ENCODE measurements around the gene EFNA2. TPM values are rescaled to one million over a fixed set of nuclear protein-coding genes. Genes with fewer than 3 reads are reported as not detected.
"Not testable (repeated sequence)": the region's sequence is repeated elsewhere in the genome, so short reads cannot be mapped to it uniquely, and the experiment has no call there.

The EFNA2 gene
- total RNA-seq, 2 donors from 2014 or later, result not detected

DNA sequence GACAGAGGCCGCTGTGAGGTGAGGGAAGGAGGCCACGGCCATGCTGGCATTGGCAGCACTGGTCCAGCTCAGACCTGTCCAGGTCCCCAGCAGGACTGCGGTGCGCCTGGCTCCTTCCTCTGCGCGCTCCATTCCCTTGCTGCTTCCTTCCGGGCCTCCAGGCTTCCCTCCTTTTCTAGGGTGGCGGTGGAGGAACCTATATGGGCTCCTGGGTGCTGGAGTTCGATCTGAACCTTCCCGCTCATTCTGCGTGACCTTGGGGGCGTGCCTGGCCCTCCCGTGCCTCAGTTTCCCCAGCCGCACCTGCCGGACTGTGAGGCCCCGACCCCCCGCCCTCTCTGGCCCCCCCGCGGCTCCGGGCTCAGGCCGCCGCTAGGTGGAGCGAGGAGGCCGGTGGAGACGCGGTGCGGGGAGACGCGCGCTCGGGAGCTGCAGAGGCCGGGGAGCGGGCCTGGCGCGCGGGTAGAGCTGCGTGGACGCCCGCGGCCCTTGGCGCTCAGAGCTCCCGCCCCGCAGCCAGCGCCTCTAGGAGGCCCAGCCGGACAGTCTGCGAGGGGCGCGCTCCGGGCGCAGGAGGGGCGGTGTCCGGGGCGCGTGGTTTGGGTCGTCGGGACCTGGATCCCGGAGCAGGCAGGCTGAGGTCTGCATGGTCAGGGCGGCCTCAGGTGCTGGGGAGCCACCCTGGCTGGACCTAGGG, 29.9 kb downstream of the EFNA2 start:
- Mint-ChIP-seq H3K4me1 (ENCODE audit: low read depth) (no peaks in the 10 kb centered on the region), H3K9me3 (no peaks in the 10 kb centered on the region), H3K4me3 (no peak overlapping the region), H3K27me3 (ENCODE audit: low read depth) (peaks cover 17% of the 10 kb centered on the region), H3K27ac (no peak overlapping the region), H3K36me3 (ENCODE audit: insufficient read depth in 2 of 2) (no peaks in the 10 kb centered on the region)
- ATAC-seq (replicated peaks in 1 of 2) (peak; percentile 59 to 72), DNase-seq (peak; percentile 49)

DNA sequence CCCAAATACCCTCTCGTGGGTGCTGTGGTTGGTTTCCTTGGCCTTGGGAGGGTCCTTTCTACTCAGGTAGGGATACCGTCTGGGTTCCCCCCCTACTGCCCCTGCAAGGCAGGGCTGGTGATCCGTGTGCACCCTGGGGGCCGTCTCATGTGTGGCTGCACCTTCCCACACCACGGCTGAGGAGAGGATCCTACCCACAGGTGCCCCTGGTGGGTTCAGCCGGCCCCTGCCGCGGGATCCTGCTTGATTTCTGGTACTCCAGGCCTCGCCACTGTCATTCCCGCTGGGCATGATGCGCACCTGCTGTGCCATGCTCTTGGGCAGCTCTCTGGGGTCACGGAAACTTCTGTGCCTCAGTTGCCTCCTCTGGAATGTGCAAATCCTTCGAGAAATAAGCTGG, 30.8 kb downstream of the EFNA2 start:
- Mint-ChIP-seq H3K27me3 (ENCODE audit: low read depth) (peaks cover 17% of the 10 kb centered on the region), H3K36me3 (ENCODE audit: insufficient read depth in 2 of 2) (no peaks in the 10 kb centered on the region), H3K27ac (no peak overlapping the region), H3K9me3 (no peaks in the 10 kb centered on the region), H3K4me3 (no peak overlapping the region), H3K4me1 (ENCODE audit: low read depth) (no peaks in the 10 kb centered on the region)
- DNase-seq, result no peak
- ATAC-seq (replicated peaks in 1 of 2), result no peak

DNA sequence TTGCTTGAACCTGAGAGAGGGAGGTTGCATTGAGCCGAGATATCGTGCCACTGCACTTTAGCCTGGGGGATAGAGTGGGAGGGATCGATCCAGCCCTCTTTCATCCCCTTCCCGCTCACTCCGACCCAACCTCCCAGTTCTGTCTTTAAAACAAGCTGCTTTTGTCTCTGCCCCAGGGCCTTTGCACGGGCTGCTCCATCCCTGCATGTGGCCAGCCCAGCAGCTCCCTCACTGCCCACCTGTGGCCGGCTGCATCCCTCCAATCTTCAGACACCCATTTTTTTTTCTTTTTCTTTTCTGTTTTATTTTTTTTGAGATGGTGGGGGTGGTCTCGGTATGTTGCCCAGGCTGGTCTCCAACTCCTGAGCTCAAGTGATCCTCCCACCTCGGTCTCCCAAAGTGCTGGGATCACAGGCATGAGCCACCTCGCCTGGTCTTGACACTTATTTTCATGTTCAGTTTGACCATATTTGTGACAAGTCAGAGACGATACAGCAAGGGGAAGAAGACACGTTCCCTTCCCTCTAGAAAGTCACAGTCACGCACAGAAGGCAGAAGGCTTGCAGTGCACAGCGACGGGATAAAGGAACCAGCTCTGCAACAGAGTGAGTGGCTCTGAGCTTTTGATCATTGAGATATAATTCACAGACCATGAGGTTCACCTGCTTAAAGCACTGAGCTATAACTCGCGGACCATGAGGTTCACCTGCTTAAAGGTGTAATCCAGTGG, 31.8 kb downstream of the EFNA2 start:
- no peaks in the 10 kb centered on the region for H3K4me1 Mint-ChIP-seq (ENCODE audit: low read depth)
- H3K27ac Mint-ChIP-seq, result no peak overlapping the region
- no peak overlapping the region for H3K4me3 Mint-ChIP-seq
- ATAC-seq (replicated peaks in 1 of 2), result no peak
- no peaks in the 10 kb centered on the region for H3K36me3 Mint-ChIP-seq (ENCODE audit: insufficient read depth in 2 of 2)
- H3K9me3 Mint-ChIP-seq, result no peaks in the 10 kb centered on the region
- DNase-seq, result no peak
- H3K27me3 Mint-ChIP-seq (ENCODE audit: low read depth), result peaks cover 20% of the 10 kb centered on the region

DNA sequence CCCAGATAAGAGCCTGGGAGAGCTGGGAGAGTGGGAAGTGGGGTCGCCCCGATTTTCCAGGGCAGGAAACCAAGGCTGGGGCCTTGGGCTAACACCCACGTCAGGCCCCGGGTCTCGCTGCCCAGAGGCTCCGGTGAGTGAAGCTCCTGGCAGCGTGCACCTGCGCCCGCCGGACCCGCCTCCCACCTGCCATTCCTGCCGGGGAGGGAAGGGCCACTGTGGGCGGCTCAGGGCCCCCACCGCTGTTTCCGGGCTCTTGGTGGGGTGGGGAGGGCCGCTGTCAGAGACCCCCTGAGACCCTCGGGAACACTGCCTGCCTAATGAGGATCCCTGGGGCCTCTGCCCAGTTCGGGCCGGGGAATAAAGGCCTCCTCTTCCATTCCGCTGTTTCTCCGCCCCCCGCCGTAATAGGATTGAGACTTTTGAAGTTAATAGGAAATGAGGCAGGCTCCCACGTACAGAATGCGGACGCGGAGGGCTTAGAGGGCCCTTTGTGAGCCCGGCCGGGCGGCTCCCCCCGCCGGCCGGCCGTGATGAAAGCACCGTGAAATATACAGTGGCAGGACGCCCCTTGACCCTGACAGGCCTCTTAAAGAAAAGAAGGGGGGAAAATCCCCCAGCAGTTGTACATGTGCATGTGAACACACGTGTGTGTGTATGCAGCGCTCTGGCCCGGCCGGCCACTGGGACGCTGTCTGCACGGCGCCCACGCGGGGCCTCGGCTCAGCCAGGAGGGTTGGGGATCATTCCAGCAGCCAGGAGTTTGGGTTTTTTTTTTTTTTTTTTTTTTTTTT, 33.2 kb downstream of the EFNA2 start:
- DNase-seq (no peak), ATAC-seq (replicated peaks in 1 of 2) (no peak)
- no peak overlapping the region for H3K4me3 Mint-ChIP-seq
- H3K27ac Mint-ChIP-seq, result no peak overlapping the region
- H3K4me1 Mint-ChIP-seq (ENCODE audit: low read depth), result no peaks in the 10 kb centered on the region
- no peaks in the 10 kb centered on the region for H3K9me3 Mint-ChIP-seq
- H3K27me3 Mint-ChIP-seq (ENCODE audit: low read depth), result peaks cover 32% of the 10 kb centered on the region
- no peaks in the 10 kb centered on the region for H3K36me3 Mint-ChIP-seq (ENCODE audit: insufficient read depth in 2 of 2)

DNA sequence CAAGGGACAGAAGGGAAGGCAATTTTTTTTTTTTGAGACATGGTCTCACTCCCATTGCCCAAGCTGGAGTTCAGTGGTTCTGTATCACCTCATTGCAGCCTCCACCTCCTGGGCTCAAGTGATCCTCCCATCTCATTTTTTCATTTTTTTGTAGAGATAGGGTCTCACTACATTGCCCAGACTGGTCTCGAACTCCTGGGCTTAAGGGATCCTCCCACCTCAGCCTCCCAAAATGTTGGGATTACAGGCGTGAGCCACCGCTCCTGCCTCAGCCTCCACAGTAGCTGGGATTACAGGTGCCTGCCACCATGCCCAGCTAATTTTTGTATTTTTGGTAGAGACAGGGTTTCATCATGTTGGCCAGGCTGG, 34.6 kb downstream of the EFNA2 start:
- H3K27ac Mint-ChIP-seq; ATAC-seq (replicated peaks in 1 of 2); H3K36me3 Mint-ChIP-seq (ENCODE audit: insufficient read depth in 2 of 2); DNase-seq; H3K9me3 Mint-ChIP-seq; H3K4me1 Mint-ChIP-seq (ENCODE audit: low read depth); H3K4me3 Mint-ChIP-seq: not testable (repeated sequence)
- H3K27me3 Mint-ChIP-seq (ENCODE audit: low read depth), result peaks cover 35% of the 10 kb centered on the region

DNA sequence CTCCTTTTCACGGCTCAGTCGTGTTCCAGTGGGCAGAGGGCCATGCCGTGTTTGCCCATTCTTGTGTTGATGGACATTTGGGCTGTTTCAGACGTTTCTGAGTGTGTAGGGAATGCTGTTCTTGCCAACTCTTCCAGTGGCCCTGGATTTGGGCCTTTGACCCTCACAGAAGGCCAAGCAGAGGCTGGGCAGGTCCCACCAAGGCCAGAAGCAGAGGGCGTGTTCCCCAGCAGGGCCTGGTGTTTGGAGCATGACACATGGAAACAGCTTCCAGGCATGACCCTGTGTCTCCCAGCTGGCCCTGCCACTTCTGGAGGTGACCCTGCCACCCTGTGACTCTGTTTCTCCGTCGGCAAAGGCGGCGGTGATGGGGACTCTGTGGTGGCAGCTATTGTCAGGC, 35.9 kb downstream of the EFNA2 start:
- ATAC-seq (replicated peaks in 1 of 2) (no peak), DNase-seq (no peak)
- Mint-ChIP-seq H3K27ac (no peak overlapping the region), H3K27me3 (ENCODE audit: low read depth) (peaks cover 34% of the 10 kb centered on the region), H3K36me3 (ENCODE audit: insufficient read depth in 2 of 2) (peaks cover 0 to 2% of the 10 kb centered on the region in 2 donors), H3K4me1 (ENCODE audit: low read depth) (no peaks in the 10 kb centered on the region), H3K9me3 (no peaks in the 10 kb centered on the region), H3K4me3 (no peak overlapping the region)

DNA sequence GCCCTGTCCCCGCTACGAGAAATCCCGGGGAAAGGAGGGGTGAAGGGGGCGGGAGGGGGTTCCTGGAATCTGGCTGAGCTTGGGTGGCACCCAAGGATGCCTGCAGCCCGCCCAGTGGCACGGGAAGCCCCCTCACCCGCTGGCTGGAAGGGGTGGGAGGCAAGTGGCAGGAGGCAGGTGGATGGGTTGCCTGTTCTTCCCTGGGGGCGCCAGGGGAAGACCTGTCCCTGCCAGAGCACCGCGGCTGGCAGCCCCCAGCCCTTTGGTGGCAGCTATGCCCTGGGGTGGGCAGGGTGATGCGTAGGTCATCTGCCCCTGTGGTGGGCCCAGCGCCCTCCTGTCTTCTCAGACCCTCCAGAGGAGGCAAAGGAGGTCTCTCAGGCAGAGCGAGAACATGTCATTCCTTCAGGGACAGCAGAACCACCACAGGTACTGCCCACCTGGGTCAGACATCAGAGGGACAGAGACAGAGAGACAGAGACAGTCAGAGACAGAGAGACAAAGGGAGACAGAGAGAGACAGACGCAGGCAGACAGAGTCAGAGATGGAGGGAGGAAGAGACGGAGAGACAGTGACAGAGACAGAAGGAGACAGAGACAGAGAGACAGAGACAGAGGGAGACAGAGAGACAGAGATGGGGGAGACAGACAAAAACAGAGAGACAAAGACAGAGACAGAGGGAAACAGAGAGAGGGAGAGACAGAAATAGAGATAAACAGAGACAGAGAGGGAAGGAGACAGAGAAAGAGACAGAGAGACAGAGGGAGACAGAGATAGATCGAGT, 36.7 kb downstream of the EFNA2 start:
- Mint-ChIP-seq H3K27me3 (ENCODE audit: low read depth) (peaks cover 31% of the 10 kb centered on the region), H3K4me3 (no peak overlapping the region), H3K4me1 (ENCODE audit: low read depth) (no peaks in the 10 kb centered on the region), H3K36me3 (ENCODE audit: insufficient read depth in 2 of 2) (peaks cover 0 to 2% of the 10 kb centered on the region in 2 donors), H3K27ac (no peak overlapping the region), H3K9me3 (no peaks in the 10 kb centered on the region)
- DNase-seq (no peak), ATAC-seq (replicated peaks in 1 of 2) (no peak)

DNA sequence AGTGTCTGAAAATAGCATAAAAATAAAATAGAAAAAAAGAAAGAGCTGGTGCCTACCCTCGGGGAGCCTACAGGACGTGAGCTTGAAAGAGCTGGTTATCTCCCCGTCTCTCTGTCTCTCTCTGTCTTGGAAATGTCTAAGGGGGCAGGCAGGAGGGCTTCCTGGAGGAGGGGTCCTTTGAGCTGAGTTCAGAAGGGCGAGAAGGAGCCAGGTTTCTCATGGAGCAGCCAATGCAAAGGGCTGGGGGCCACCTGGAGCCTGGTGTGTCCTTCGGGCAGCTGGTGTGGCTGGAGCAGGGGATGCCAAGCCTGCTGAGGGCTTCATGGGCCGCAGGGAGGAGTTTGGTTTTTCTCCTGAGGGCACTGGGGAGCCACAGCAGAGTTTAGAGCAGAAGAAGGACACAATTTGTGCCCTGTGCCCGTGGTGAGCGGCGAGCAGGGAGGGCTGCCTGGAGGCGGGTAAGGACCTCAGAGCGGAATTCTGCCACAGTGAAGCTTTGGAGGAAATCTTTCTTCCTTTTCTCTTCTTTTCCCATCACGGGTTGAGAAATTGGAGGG, 38.7 kb downstream of the EFNA2 start:
- Mint-ChIP-seq H3K4me1 (ENCODE audit: low read depth) (no peaks in the 10 kb centered on the region), H3K9me3 (no peaks in the 10 kb centered on the region), H3K27me3 (ENCODE audit: low read depth) (peaks cover 22% of the 10 kb centered on the region), H3K4me3 (peak overlapping the region; percentile 46 to 52), H3K27ac (no peak overlapping the region), H3K36me3 (ENCODE audit: insufficient read depth in 2 of 2) (peaks cover 0 to 2% of the 10 kb centered on the region in 2 donors)
- DNase-seq, result no peak
- no peak for ATAC-seq (replicated peaks in 1 of 2)

DNA sequence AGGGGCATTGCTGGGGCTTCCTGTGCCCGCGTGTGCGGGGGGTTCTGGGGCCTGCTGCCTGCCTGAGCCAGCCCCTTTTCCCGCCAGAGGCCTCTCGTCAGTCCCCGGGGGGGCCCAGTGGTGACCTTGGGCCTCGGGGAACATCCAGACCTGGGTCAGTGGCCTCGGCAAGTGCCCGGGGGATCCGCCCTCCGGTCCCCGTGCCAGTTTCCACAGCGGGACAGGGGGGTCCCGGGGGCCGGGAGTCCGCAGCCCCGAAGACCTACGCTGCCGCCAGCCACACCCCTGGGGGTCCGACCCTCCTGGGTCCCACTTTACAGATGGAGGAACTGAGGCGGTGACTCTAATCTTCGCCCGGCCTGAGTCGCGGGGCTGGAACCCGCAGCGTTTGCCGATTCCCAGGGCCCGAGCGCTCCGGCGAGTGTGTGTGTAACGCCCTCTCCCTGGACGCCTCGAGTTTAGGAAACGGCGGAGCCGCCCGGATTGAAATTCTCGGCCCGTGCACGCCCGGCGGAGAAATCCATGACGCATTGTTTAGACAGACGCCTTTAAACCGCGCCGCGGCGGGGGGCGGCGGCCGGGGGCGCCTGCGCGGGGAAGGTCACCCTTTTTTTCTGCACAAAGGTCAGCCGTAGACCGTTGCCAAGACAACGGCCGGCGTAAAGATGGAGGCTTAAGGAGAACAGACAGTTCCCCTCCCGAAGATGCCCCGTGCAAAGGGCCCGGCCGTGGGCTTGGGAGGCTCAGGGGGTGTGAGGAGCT, 39.3 kb downstream of the EFNA2 start:
- Mint-ChIP-seq H3K27ac (no peak overlapping the region), H3K27me3 (ENCODE audit: low read depth) (peaks cover 22% of the 10 kb centered on the region), H3K4me3 (peak overlapping the region; percentile 69 to 78), H3K36me3 (ENCODE audit: insufficient read depth in 2 of 2) (peaks cover 0 to 2% of the 10 kb centered on the region in 2 donors), H3K9me3 (no peaks in the 10 kb centered on the region), H3K4me1 (ENCODE audit: low read depth) (no peaks in the 10 kb centered on the region)
- DNase-seq (peak; percentile 46 to 56), ATAC-seq (replicated peaks in 1 of 2) (peak; percentile 69 to 76)

DNA sequence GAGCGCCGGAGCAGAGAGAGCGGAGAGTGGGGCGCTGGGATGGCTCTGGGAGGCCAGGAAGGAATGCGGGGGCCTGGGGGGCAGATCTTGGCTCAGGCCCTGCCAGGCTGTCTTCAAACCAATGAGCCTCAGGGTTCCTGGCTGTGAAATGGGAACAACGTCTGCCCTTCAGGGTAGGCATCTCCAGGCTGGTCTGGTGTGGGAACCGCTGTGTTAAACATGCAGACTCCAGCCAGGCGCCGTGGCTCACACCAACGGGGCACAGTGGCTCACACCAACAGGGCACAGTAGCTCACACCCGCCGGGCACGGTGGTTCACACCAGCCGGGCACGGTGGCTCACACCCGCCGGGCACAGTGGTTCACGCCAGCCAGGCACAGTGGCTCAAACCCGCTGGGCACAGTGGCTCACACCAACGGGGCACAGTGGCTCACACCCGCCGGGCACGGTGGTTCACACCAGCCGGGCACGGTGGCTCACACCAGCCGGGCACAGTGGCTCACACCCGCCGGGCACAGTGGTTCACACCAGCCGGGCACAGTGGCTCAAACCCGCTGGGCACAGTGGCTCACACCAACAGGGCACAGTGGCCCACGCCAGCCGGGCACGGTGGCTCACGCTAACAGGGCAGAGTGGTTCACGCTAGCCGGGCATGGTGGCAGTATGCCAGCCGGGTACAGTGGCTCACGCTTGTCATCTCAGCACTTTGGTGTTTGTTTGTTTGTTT, 40.1 kb downstream of the EFNA2 start:
- no peak overlapping the region for H3K27ac Mint-ChIP-seq
- H3K36me3 Mint-ChIP-seq (ENCODE audit: insufficient read depth in 2 of 2), result peaks cover 0 to 2% of the 10 kb centered on the region in 2 donors
- no peak for ATAC-seq (replicated peaks in 1 of 2)
- peaks cover 27% of the 10 kb centered on the region for H3K27me3 Mint-ChIP-seq (ENCODE audit: low read depth)
- H3K4me1 Mint-ChIP-seq (ENCODE audit: low read depth), result no peaks in the 10 kb centered on the region
- H3K4me3 Mint-ChIP-seq, result peak overlapping the region; percentile 69 to 78
- no peaks in the 10 kb centered on the region for H3K9me3 Mint-ChIP-seq
- DNase-seq, result no peak

DNA sequence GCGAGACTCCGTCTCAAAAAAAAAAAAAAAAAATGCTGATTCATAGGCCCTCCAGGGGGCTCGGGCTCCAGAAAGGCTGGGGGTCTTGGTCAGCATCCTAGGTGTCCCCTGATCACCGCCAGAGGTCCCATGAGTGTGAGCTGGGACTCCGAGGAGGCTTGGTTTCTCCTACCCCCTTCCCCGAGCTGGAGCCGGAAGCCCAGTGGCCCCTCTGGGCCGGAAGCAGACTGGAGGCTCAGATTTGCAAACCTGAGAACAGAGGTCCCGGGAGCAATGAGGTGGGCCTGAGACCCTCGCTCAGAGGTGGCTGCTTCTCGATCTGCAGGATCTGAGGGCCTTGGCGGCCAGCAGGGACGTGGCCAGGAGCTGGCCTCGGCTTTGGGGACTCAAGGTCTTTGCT, 41.5 kb downstream of the EFNA2 start:
- Mint-ChIP-seq H3K9me3 (no peaks in the 10 kb centered on the region), H3K27ac (no peak overlapping the region), H3K27me3 (ENCODE audit: low read depth) (peaks cover 27% of the 10 kb centered on the region), H3K36me3 (ENCODE audit: insufficient read depth in 2 of 2) (peaks cover 0 to 2% of the 10 kb centered on the region in 2 donors), H3K4me1 (ENCODE audit: low read depth) (no peaks in the 10 kb centered on the region), H3K4me3 (no peak overlapping the region)
- DNase-seq (no peak), ATAC-seq (replicated peaks in 1 of 2) (no peak)

All from activated T-cell treated with anti-CD3 and anti-CD28 coated beads, Interleukin-2, amount 50 U/mL, for 72 hours (primary cell).